ENCODE measurements around the gene NF1.
"Not testable (repeated sequence)": the region's sequence is repeated elsewhere in the genome, so short reads cannot be mapped to it uniquely, and the experiment has no call there.

NF1 gene

GRCh38 chr17:31178951-31179350 lies 84.2 kb downstream of the NF1 start:
- not testable (repeated sequence) for DNase-seq (ENCODE audit: low read depth)

GRCh38 chr17:31195305-31195704 lies 100.5 kb downstream of the NF1 start:
- no peak for DNase-seq (ENCODE audit: low read depth)

- no peak for DNase-seq (ENCODE audit: low read depth)
These were observed 103.2 kb downstream of the NF1 start for GRCh38 chr17:31198026-31198425.

- peak; percentile 31 for DNase-seq (ENCODE audit: low read depth)
These were observed 103.9 kb downstream of the NF1 start for GRCh38 chr17:31198666-31199065.

GRCh38 chr17:31200287-31200686 lies 105.5 kb downstream of the NF1 start:
- peak; percentile 7 for DNase-seq (ENCODE audit: low read depth)

GRCh38 chr17:31202968-31203367 lies 108.2 kb downstream of the NF1 start:
- no peak for DNase-seq (ENCODE audit: low read depth)

DNA sequence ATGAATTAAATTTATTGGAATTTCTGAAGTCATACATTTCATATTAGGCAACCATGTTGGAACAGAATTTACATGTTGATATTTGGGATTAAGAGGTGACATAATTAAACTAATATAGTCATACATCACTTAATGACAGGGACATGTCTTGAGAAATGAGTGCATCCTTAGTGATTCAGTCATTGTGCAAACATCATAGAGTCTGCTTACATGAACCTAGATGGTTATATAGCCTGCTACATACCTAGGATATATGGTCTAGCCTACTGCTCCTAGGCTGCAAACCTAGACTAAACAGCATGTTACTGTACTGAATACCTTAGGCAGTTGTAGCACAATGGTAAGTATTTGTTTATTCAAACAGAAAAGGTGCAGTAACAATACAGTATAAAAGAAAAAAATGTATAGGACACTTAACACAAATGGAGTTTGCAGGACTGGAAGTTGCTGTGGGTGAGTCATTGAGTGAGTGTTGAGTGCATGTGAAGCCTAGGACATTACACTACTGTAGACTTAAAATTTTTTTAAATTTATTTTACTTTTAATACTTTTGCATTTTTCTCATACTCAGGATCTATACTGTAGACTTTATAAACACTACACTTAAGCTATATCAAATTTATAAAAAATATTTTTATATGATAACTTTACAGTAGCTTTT lies 116.7 kb downstream of the NF1 start:
- DNase-seq (ENCODE audit: low read depth), result no peak

DNA sequence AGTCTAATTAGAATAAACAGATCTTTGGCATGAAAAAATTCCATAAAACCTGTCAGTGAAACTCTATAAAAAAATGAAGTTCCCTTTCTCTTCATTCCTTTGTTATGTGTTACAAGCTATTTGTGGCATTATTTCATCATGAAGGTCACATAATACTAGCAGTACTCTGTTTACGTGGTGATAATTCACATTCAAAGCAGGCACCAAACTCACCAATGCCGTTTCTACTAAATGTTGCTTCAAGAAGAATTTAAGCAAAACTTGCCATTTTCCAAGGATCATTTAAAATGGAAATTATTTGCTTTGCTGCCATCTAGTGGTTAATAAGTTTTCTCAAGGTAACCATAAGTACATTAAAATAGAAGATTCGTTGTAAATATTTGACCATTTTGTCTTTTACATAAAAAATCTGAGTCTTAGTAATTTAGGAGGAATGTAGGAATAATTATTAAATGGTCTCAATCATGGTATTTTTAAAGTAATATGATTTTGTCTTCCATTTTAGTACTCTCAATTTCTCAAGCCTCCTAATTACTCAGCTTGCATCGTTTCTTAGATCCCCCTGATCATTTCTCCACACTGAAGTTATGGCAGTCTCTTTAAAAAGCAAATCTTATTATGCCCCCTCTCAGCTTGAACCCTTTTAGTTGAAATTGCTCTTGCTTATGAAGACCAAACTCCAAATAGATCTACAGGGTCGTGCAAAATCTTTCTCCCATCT lies 121.4 kb downstream of the NF1 start:
- peak; percentile 78 for DNase-seq (ENCODE audit: low read depth)

DNA sequence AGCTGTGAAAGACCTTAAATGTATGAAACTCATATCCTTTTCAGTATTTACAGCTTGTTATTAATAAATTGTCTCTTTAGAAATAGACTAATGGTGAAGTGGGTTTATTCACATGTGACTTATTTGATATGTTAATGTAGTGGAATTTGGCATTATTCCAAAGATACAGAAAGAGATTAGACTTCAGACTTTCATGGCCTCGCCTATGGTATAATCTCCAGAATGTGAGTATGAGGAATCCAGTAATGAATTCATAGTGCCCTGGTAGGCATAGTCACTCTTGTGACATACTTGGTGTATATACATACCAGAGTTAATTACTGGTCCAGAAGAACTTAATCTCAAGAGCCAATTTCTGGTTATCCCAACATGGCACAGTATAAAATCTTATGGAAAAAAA lies 129.6 kb downstream of the NF1 start:
- DNase-seq (ENCODE audit: low read depth), result peak; percentile 20

DNA sequence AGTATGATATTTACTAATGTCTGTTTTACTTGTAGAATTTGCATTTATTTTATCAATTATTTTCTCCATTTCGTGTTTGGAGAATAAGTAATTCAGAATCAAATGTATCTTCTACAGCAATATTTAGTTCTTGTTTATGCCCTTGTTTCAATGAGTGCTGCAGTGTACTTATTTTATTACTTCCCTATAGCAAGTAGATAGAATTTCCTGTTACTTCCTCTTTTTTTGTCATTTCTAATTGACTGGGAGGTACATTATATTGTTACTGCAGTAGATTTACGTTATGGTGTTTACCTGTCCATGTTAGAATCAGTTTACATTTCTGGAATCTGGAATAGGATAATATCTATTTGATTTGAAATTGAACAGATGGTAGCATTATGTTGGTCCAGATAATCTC lies 131.1 kb downstream of the NF1 start:
- DNase-seq (ENCODE audit: low read depth), result no peak

DNA sequence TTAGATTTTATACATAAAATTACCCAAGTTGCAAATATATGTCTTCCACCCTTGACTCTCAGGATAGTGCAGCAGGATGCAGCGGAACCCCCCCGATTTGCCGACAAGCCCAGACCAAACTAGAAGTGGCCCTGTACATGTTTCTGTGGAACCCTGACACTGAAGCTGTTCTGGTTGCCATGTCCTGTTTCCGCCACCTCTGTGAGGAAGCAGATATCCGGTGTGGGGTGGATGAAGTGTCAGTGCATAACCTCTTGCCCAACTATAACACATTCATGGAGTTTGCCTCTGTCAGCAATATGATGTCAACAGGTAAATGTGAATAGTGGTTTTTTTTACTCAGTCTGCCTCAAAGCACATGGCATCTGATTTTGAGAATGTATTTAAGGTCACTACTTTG lies 131.6 kb downstream of the NF1 start:
- no peak for DNase-seq (ENCODE audit: low read depth)

GRCh38 chr17:31226950-31227349 lies 132.2 kb downstream of the NF1 start:
- no peak for DNase-seq (ENCODE audit: low read depth)

DNA sequence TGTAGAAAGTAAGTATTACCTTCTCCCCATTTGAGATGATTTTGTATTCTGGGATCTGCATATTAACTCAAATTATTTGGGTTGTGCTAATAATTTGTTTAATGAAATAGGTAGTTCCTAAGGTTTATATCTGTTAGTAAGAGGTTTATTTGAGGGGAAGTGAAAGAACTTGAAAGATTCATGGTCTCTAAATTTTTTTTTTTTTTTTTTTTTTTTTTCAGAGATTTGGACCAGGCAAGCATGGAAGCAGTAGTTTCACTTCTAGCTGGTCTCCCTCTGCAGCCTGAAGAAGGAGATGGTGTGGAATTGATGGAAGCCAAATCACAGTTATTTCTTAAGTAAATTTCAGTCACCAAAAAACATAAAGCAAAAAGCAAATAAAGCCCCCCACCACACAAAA lies 137.1 kb downstream of the NF1 start:
- no peak for DNase-seq (ENCODE audit: low read depth)

DNA sequence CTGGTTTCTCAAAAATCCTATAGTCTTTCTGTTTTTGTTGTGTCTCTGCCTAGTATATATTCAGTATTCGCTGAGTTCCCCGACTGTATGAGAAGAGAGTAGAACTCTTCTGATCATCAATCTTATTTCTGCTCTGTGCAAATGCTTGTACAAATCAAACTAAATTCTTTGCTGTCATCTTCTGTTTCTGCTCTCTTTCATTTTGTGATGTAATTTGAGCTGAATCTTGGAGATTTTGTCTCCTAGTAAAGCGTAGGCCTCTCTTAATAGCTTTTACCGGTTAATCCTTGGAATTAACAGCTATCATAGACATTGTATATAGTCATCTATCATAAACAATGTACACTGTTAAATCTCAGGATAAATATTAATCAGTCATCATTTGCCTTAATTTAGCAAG lies 140.3 kb downstream of the NF1 start:
- peak; percentile 51 for DNase-seq (ENCODE audit: low read depth)

DNA sequence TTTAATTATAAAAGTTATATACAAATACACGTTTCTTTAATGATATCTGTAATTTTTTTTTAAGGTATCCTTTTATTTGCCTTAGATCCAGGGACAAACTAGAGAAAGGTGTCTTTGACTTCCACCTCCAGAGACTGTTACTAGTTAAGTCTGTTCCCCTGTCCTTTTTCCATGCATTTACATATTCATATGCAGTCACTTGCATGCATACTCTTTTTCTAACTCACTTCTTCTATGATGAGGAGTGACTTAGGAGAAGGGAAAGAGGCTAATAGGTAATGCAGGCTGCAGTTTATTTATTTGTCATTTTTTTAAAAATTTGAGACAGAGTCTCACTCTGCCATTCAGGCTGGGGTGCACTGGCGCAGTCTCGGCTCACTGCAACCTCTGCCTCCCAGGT lies 141.4 kb downstream of the NF1 start:
- DNase-seq (ENCODE audit: low read depth), result no peak

- DNase-seq (ENCODE audit: low read depth), result no peak
These were observed 141.9 kb downstream of the NF1 start for GRCh38 chr17:31236712-31237111.

DNA sequence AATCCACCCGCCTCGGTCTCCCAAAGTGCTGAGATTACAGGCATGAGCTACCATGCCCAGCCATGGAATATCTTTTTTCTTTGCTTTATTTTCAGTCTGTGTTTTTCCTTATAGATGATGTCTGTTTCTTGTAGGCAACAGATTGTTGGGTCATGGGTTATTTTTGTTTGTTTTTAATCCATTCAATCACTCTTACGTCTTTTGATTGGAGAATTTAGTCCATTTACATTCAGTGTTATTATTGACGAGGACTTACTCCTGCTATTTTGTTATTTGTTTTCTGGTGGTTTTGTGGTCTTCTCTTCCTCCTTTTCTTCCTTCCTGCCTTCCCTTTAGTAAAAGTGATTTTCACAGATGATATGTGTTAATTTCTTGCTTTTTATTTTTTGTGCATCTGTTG lies 146.3 kb downstream of the NF1 start:
- no peak for DNase-seq (ENCODE audit: low read depth)

- DNase-seq (ENCODE audit: low read depth), result peak; percentile 81
These were observed 154.4 kb downstream of the NF1 start for GRCh38 chr17:31248986-31249834.

DNA sequence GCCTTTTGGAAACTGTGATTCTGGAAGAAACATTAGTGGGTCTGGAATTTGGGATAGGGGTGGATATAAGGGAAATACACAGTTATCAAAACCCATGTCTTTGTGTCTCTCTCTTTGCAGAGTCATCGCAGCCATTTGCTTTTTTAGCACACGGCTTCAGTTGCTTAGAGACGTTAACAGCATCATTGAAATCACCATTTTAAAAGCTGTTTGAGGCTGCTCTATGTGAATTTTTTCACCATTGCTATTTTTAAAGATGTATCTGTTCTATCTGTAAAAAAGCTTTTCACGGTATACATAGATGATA lies 155.0 kb downstream of the NF1 start:
- DNase-seq (ENCODE audit: low read depth), result no peak

- no peak for DNase-seq (ENCODE audit: low read depth)
These were observed 155.5 kb downstream of the NF1 start for GRCh38 chr17:31250229-31250628.

GRCh38 chr17:31251105-31251969 lies 156.6 kb downstream of the NF1 start:
- peak; percentile 18 for DNase-seq (ENCODE audit: low read depth)

DNA sequence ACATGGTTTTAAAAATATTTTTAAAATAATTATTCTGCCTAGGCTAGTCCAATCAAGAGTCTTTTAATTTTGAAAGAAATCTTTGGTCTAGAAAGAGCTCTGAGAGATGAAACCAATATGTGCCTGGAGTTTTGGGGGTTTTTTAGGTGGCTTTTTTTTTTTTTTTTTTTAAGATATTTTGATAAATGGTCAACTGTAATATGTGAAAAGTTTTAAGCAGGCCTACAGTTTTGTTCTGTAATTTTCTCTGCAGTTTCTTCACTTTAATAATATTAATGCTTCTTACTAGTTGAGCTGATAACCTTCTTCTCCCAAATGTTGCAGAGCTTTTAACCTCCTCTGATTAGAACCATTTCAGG lies 157.2 kb downstream of the NF1 start:
- DNase-seq (ENCODE audit: low read depth), result no peak

Measured in amniotic epithelial cell (primary cell).